HG03571 (cell line): ENCODE data around the gene AP2M1.
"Not testable (repeated sequence)": the region's sequence is repeated elsewhere in the genome, so short reads cannot be mapped to it uniquely, and the experiment has no call there.

Source experiments
- ATAC-seq: cut with Tn5 transposase; IDR thresholded peaks from one replicate; pipeline ENCODE4 v1.9.1; 2021; ENCODE audit not compliant: unreplicated experiment

Gene AP2M1

DNA sequence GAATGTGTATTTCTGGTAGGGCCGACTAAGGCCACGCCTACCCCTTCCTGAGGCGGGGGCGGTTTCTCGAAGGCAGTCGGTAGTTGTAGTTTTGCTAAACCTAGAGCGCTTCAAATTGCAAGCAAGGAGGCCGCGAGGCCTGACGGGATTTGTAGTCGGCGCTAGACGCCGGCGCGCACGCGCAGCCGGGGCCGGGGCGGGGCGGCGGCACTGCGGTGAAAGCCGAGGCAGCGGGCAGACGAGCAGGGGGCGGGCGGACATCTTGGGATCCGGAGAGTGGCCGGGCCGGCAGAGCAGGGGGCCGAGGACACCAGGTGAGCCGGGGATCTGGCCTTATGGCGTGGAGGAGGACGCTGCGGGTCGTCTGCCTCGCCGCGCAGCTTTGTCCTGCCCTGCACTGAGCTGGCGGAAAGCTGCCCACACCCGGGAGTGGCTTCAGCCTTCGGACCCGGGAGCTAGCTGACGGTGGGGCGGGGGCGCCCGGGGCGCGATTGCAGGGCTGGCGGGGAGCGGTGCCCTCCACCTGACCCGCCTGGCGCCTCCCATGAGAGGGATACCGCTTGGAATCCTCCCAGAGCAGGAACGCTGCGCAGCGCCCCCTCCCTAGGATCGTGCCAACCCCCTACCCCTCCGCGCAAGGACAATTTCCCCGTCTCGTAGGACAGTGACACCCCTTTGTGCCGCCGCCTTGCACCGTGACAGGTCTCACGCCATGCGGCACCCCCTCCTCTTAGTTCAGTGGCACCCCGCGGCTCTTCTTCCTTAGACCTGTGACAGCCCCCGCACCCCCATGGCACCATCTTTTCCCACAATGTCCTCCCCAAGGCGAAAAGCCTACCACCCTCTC, at the start of gene AP2M1:
TSS of gene AP2M1 (plus strand) at position 210 of the 847 bp plus-strand sequence. CDS start 2,139 bp downstream, outside the sequence.
- peak; percentile 93 for ATAC-seq

DNA sequence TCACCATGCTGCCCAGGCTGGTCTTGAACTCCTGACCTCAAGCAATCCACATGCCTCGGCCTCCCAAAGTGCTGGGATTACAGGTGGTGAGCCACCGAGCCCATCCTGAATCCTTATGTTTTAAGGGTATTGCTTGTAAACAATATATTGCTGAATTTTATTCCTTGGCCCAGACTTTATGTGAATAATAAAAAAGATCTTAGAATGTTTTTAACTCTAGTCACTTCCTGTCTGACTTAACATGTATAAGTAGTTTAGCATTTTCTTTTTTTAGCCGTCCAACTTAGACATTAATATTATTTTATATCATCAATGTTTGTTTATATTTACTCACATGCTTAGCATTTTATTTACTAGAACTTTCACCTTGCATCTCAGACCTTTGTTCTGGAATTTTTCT, 48.6 kb upstream of the AP2M1 start:
- ATAC-seq = no peak

DNA sequence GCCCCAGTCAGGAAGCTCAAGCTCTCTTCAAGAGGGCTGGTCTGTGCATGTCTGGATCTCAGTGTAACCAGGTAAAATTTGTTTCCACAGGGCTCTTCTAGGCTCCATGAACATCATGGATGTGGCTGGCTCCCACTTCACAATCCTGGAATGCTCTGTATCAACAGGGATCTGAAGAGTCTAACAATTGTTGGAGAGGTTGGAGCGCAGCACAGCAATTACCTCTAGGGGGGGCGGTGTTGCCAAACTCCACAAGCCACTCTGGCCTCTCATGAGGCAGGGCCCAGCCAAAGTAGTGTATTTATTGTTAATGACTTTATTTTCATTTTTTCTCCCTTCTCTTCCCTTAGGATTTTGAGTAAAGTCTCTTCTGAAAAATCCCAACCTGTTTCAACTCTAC, 45.6 kb upstream of the AP2M1 start:
- no peak for ATAC-seq

DNA sequence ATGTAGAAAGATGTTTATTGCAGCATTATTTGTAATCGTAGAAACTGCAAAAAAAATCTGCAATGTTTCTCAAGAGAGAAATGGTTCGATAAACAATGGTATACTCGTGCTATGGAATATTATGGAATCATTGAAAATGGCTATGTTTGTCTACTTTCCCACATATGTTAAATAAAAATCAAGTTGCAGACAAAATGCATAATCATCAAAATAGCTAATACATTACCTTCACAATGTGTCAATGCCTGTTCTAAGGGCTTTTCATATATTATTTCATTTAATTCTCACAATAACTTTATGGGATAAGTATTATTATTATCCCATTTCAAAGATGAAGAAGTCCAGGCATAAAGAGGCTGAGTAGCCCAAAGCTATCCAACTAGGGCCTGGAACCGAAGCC, 41.7 kb upstream of the AP2M1 start:
- no peak for ATAC-seq

DNA sequence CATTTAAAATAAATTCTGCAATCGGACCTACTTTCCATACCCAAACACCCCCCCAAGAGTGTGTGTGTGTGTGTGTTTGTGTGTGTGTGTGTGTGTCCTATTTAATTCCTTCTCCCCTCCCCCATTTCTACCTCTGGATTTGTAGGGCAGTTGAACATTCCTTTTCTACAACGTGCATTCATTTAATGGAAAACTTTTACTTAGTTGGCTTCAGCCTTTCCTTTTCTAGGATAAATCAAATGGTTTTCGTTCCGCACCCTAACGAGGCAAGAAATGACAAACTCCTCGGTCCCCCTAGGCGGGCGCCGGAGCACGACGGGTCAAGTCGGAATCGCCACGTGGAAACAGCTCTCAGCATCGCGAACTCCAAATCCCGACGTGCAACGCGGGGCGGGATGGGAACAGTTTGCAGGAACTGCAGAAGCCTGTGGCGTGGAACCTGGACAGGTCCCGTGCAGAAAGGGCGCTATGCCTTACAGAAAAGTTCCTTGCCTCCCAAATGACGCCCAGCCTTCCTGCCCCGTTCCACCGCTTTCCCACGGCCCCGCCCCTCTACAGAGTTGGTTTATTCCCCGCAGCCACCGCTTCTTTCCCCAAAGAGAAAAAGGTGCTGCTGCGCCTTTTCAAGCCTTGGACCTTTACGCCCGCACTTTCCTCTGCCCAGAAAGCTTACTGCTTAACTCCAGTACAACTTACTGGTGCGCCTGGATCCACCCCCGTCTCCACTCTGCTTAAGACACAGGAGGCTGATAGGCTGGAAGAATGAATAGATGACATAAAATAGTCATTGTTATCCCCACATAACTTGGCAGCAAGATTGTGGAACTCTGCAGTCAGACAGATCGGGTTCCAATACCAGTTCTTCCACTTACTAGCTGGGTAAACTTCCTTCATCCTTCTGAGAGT, 40.6 kb upstream of the AP2M1 start:
- no peak for ATAC-seq

DNA sequence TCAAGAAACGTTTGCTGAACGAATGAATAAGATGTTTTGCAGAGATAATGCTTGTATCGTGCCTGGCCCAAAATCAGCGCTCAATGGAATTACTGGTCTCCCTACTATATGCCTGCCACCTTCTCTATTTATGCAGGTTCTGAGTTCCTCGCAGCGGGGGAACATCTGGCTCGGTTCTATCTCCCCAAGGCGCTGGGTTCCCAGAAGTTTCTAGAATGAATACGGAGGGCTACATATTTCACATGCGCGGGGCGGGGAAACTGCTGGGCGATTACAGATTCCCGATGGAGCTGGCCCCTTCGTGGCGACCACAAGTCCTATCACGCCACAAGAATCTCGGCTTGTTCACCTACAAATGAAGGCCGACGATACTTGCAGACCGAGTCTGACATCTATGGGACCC, 39.9 kb upstream of the AP2M1 start:
- no peak for ATAC-seq

DNA sequence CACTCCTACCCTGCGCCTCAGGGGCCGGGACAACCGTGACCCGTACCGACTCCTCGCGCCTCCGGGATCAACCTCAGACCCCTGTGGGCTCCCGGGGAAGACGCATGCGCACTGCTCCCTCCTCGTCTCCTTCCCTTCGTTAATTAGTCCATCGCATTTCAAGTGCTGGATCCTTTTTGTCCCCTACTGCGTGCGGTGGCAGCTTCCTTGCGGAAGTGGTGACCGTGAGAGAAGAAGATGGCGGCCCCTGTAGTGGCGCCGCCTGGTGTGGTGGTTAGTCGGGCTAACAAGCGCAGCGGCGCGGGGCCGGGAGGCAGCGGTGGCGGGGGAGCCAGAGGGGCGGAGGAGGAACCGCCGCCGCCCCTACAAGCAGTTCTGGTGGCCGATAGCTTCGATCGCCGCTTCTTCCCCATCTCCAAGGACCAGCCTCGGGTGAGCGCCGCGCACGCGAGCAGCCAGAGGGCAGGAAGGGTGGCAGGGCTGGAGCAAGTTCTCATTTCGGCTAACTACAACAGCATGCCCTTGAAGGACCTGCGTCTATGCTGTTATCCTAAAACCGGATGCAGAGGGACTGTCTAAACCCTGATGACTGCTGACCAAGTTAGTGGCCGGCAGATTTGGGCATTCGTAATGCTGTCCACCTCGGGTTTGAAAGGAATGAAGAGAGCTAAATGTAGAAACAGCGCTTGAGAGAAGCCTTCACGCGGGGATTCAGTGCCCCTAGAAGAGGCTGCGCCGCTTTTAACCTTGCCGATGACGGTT, 39.3 kb upstream of the AP2M1 start, which contains the start of gene EIF2B5:
TSS of gene EIF2B5 (plus strand) at position 210 of the 762 bp plus-strand sequence. CDS start at position 238, 28 bp downstream.
- peak; percentile 92 for ATAC-seq

DNA sequence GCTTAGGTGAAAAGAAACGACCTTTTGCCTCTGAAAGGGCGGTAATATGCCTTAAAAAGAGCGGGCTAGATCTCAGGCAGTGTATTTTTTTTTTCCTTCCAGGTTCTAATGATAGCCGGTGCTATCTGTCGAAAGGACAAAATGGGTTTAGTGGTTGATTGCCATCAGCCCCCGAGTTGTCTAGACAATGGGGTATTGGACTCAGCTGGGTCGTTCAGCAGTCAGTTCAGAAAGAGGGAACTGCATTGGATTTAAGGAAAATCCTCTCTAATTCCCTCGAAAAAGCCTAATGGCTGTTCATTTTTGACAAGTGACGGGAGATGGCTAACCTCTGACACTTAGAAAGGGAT, 38.8 kb upstream of the AP2M1 start:
- no peak for ATAC-seq

DNA sequence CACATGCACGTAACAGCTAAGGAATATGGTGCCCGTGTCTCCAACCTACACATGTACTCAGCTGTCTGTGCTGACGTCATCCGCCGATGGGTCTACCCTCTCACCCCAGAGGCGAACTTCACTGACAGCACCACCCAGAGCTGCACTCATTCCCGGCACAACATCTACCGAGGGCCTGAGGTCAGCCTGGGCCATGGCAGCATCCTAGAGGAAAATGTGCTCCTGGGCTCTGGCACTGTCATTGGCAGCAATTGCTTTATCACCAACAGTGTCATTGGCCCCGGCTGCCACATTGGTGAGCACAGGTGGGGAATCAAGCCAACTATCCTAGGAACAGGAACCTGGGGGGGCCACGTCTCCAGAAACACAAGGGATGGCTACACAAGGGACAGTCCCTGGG, 34.2 kb upstream of the AP2M1 start:
- no peak for ATAC-seq

DNA sequence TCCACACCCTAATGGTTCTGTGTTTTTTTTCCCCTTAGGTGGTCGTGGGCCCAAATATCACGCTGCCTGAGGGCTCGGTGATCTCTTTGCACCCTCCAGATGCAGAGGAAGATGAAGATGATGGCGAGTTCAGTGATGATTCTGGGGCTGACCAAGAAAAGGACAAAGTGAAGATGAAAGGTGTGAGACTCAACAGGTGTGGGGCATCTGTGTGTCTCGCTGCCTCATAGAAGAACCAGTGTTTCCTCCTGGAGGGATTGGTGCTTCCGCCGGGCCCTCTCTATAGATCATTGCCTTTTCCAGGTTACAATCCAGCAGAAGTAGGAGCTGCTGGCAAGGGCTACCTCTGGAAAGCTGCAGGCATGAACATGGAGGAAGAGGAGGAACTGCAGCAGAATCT, 32.5 kb upstream of the AP2M1 start:
- no peak for ATAC-seq

DNA sequence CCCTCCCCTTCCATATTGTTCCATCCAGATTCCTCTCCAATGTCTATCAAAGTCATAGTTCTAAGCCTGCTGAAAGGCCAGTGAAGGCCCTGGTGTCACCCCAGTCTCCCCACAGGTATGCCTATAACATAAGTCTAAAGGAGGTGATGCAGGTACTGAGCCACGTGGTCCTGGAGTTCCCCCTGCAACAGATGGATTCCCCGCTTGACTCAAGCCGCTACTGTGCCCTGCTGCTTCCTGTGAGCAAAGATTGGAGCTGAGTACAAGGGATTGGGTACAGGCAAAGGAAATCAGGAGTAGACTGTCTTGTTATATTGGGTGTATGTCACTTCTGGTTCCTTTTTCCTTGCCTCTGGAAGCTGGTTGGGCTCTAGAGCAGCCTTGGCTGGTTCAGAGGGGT, 31.3 kb upstream of the AP2M1 start:
- ATAC-seq = no peak

DNA sequence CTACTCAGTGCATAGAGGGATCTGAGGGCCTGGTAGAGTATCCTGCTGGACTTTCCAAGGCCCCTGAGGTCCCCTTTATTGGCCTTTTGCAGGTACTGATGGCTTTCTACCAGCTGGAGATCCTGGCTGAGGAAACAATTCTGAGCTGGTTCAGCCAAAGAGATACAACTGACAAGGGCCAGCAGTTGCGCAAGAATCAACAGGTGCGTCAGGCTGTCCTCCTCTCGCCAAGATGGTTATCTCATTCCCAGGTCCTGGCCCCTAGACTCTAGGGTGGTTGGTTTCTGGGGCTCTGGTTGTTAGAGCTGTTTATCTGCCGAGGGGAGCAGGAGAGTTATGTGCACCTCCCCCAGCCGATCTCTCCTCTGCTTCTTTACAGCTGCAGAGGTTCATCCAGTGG, 30.1 kb upstream of the AP2M1 start:
- ATAC-seq = no peak

DNA sequence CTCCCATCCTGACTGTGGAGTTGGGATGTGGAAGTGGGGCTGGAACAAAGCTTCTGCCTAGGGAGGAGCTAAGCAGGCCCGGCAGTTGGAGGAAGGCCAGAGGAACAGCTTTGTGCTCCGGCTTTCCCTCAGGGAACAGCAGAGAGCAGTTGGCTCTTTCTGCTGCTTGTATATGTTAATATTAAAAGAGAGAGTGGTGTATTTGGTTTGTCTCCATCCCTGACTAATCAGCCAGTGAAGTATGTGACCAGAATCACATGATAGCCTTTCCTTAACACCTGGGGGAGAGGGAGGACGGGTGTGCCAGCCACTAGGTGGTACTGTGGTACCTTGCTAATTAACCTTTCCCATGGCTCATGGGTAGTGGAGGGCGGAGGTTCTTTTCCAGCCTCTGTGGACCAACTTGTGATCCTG, 29.5 kb upstream of the AP2M1 start:
- ATAC-seq = no peak

DNA sequence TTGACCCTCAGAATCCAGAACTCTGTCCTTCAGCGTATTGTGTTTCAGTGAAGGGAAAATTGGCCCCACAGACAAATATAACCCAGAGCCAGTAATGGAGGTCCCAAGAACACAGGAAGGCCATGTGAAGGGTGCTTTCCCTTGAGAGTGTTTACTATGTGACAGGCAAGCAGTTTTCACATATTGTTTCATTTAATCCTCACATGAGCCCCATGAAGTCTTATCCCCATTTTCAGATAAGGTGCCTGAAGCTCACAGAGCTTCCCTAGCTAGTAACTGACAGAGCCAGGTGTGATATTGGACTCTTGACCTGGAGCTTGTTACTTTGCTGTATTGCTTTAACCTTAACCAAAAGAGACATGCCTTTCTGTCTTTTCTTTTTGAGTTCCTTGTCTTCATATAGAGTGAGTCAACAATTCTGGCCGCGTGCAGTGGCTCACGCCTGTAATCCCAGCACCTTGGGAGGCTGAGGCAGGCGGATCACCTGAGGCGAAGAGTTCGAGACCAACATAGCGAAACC, 28.8 kb upstream of the AP2M1 start:
- ATAC-seq = no peak

DNA sequence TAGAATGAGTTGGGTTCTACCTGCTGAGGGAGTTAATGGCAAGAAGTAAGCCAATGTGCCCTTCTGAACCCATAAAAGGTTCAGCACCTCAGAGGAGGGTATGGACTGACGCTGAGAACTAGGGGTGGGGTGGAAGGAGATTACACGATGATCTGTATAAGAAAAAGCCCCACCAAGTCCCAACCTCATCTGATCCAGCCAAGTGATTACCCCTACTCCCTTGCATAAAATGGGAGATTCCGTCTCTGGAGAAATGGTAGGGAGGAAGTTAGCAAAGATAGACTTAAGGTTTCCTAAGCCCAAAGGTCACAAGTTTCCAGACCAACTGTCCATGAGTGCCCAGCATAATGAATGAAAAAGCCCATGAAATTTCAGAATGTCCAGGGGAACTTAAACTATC, 26.6 kb upstream of the AP2M1 start:
- ATAC-seq = no peak

DNA sequence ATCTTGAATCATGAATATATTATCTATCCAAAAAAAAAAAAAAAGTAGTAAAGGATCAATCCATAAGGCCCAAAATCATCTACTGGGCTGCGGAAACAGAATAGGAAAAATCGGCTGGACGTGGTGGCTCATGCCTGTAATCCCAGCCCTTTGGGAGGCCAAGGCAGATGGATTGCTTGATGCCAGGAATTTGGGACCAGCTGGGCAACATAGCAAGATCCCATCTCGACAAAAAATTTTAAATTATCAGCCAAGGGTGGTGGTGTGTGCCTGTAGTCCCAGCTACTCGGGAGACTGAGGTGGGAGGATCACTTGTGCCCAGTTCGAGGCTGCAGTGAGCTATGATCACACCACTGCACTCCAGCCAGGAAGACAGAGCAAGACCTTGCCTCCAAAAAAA, 25.5 kb upstream of the AP2M1 start:
- ATAC-seq = no peak

DNA sequence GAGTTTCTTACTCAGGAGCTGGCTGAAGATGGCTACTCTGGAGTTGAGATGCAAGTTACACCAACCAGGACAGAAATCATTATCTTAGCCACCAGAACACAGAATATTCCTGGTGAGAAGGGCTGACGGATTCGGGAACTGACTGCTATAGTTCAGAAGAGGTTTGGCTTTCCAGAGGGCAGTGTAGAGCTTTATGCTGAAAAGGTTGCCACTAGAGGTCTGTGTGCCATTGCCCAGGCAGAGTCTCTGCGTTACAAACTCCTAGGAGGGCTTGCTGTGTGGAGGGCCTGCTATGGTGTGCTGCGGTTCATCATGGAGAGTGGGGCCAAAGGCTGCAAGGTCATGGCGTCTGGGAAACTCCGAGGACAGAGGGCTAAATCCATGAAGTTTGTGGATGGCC, 24.9 kb upstream of the AP2M1 start:
- ATAC-seq = not testable (repeated sequence)

DNA sequence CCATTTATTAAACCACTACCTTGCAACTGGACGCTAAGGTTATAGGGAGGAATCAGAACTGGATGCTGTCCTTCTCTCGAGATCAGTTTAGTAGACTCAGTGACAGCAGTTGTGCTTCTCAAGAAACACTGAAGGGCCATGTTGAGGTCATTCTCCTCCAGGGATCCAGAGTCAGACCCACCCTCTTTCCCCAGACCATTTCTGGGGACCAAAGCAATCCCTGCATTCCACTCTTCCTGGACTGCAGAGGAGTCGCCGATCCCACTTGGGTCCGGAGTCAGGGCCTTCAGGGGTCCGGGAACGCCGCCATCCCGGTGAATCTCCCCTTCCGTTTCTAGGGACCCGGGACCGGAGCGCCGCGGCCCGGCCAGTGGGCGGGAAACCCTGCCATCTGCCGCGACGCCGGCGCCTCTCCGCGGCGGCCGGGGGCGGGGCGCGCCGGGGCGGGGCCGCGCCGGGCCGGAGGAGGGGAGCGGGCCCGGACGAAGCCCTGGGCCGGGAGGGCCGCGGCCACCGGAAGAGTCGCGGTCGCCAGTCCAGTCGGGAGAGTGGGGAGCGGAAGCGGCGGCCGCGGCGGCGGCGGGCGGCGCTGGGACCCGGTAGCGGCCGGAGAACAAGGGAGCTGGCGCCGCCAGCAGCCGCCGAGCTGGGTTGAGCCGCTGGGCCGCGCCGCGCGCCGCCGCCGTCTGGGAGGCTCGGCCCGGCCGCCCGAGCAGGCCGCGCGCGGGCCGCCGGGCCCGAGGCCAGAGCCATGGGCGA, 19.6 kb upstream of the AP2M1 start, which contains the start of gene DVL3:
TSS of gene DVL3 (plus strand) at position 493 of the 759 bp plus-strand sequence. CDS start at position 752, 259 bp downstream.
- ATAC-seq = peak; percentile 62

DNA sequence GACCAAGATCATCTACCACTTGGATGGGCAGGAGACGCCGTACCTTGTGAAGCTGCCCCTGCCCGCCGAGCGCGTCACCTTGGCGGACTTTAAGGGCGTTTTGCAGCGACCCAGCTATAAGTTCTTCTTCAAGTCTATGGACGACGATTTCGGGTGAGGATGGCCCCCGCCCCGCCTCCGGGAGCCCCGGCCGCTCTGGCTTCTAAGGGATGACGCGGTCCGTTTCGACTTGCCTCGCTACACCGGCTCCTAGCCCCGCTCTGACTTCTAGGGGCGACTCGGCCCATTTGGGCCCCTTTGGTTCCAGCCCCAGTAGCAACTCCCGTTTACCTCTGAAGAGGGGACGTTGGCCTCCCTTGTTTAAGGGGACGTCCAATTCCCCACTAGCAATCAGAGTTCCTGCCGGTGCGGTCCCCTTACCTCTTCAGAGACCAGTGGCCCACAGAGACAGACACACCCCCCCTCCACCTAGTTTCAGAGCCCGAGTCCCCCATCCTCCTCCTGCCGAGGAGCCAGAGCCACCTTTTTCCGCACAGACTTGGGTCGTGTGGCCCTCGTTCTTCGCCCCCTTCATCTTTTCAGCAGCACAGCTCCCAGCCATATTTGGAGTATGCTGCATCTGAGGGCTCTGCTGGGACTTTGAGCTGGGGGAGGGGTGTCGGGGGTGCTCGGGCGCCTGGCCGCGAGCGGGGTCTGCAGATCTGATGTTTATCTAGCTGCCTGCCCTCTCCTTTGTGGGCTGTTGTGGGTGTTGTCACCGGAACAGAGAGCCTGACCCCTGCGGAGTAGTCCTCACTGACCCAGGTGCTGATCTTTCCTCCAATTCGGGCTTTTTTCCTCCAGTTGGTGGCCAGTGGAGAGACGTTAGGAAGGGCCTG, 18.8 kb upstream of the AP2M1 start:
- peak; percentile 23 for ATAC-seq
